Mesothelial cell of epicardium (in vitro differentiated cells): ENCODE results near the gene C1QTNF1. TPM values are rescaled to one million over a fixed set of nuclear protein-coding genes. Genes with fewer than 3 reads are reported as not detected.

Experiments used
- DNase-seq, 2 experiments: peaks; one replicate each; pipeline ENCODE4 v3.0.0; 2021; ENCODE audit warnings: low spot score in 2 of 2; ENCODE audit not compliant: unreplicated experiment in 2 of 2
- H3K27ac Mint-ChIP-seq: 2 replicates; pipeline ENCODE4 v1.8.0; 2021; ENCODE audit warnings: mixed read lengths
- H3K27me3 Mint-ChIP-seq: 2 replicates; pipeline ENCODE4 v1.8.0; 2021; ENCODE audit warnings: low read depth, mixed read lengths
- H3K36me3 Mint-ChIP-seq: 2 replicates; pipeline ENCODE4 v1.8.0; 2021; ENCODE audit warnings: mixed read lengths
- H3K4me1 Mint-ChIP-seq: 2 replicates; pipeline ENCODE4 v1.8.0; 2021; ENCODE audit warnings: mixed read lengths
- H3K4me3 Mint-ChIP-seq: 2 replicates; pipeline ENCODE4 v1.8.0; 2021; ENCODE audit warnings: mild to moderate bottlenecking, moderate library complexity, mixed read lengths
- H3K9me3 Mint-ChIP-seq: 2 replicates; pipeline ENCODE4 v1.8.0; 2021; ENCODE audit warnings: mixed read lengths
- CTCF ChIP-seq: fragments of 200-600 bp; sonication (generic); IDR thresholded peaks from one replicate; pipeline ENCODE4 v1.5.0; 2021; ENCODE audit warnings: antibody characterized with exemption; ENCODE audit not compliant: unreplicated experiment
- total RNA-seq: library from RNA; stranded (reverse); gene quantifications from 3 replicates; pipeline ENCODE4 v1.2.1, GENCODE V29; 2021

The C1QTNF1 gene
- total RNA-seq, 1 donor from 2014 or later = 22.1 TPM

- Mint-ChIP-seq H3K9me3 (no peaks in the 10 kb centered on the region), H3K4me3 (no peak overlapping the region), H3K4me1 (peaks cover 7% of the 10 kb centered on the region), H3K36me3 (no peaks in the 10 kb centered on the region), H3K27me3 (peaks cover 34% of the 10 kb centered on the region), H3K27ac (no peak overlapping the region)
- TF ChIP-seq CTCF = no peak
- DNase-seq = no peak
Observed at GRCh38 chr17:79093270-79093669, 69.3 kb downstream of the C1QTNF1 start.

- no peak for DNase-seq
- H3K9me3 Mint-ChIP-seq = no peaks in the 10 kb centered on the region
- no peak for TF ChIP-seq CTCF
- H3K4me1 Mint-ChIP-seq = peaks cover 7% of the 10 kb centered on the region
- peaks cover 44% of the 10 kb centered on the region for H3K27me3 Mint-ChIP-seq
- no peaks in the 10 kb centered on the region for H3K36me3 Mint-ChIP-seq
- no peak overlapping the region for H3K4me3 Mint-ChIP-seq
- no peak overlapping the region for H3K27ac Mint-ChIP-seq
Observed at GRCh38 chr17:79094261-79094660, 70.3 kb downstream of the C1QTNF1 start.

GRCh38 chr17:79095345-79096055 is 71.5 kb downstream of the C1QTNF1 start:
- peaks cover 4% of the 10 kb centered on the region for H3K4me1 Mint-ChIP-seq
- peaks cover 56% of the 10 kb centered on the region for H3K27me3 Mint-ChIP-seq
- H3K4me3 Mint-ChIP-seq = no peak overlapping the region
- no peaks in the 10 kb centered on the region for H3K36me3 Mint-ChIP-seq
- H3K9me3 Mint-ChIP-seq = no peaks in the 10 kb centered on the region
- H3K27ac Mint-ChIP-seq = no peak overlapping the region
- no peak for TF ChIP-seq CTCF
- no peak for DNase-seq

- Mint-ChIP-seq H3K4me1 (peaks cover 3% of the 10 kb centered on the region), H3K9me3 (no peaks in the 10 kb centered on the region), H3K27me3 (peaks cover 63% of the 10 kb centered on the region), H3K4me3 (no peak overlapping the region), H3K36me3 (no peaks in the 10 kb centered on the region), H3K27ac (no peak overlapping the region)
- DNase-seq = no peak
- no peak for TF ChIP-seq CTCF
Observed at GRCh38 chr17:79096477-79096876, 72.5 kb downstream of the C1QTNF1 start.

- H3K9me3 Mint-ChIP-seq = no peaks in the 10 kb centered on the region
- H3K36me3 Mint-ChIP-seq = no peaks in the 10 kb centered on the region
- no peak overlapping the region for H3K4me3 Mint-ChIP-seq
- H3K27ac Mint-ChIP-seq = no peak overlapping the region
- TF ChIP-seq CTCF = no peak
- peaks cover 3% of the 10 kb centered on the region for H3K4me1 Mint-ChIP-seq
- no peak for DNase-seq
- peaks cover 71% of the 10 kb centered on the region for H3K27me3 Mint-ChIP-seq
Observed at GRCh38 chr17:79097226-79098055, 73.5 kb downstream of the C1QTNF1 start.
